Right ventricle myocardium inferior (tissue), 1 donor: ENCODE measurements around the gene TMEM184B. TPM values are rescaled to one million over a fixed set of nuclear protein-coding genes. Genes with fewer than 3 reads are reported as not detected.

Experiments
- ATAC-seq: fragments of 200-7000 bp; cut with Tn5 transposase; one replicate; pipeline ENCODE4 v1.9.1; 2020; ENCODE audit warnings: mild to moderate bottlenecking, moderate library complexity
- DNase-seq: peaks from one replicate; pipeline ENCODE4 v3.0.0; 2021; ENCODE audit errors: missing footprints
- intact Hi-C: fragments of 100-400 bp; cut with DNase I; formaldehyde crosslinking; loops from one replicate; pipeline ENCODE4 v1.11.0; 2022
- total RNA-seq: library from RNA; stranded (reverse); fragmentation: NEBNext Ultra II Directional; extraction: Animal tissue kit (Norgen Biotek cat#: 25700); gene quantifications from one replicate; pipeline ENCODE4 v1.2.1, GENCODE V29; 2021
- donor health status: DM: no; HTN: yes; CAD: no; lungs with severe emphysema.

Gene TMEM184B
- total RNA-seq, 1 donor from 2014 or later: 43.1 TPM

DNA sequence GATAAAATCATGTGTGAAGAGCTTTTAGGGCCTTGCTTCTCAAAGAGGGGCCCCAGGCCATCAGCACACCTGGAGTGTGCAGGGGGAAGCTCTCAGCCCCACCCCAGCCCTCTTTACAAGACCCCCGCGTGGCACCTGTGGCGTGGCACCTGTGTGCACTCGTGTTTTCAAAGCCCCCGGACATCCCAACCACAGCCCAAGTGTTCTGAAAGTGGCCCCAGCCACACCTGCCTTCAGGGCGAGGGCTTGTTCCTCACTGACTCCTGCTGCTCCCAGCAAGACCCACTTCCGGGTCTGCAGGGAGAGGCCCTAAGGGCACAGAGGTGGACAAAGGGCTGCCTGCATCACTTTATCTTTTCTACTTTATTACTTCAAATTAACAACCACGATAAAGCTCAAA is 17.5 kb upstream of the TMEM184B start:
- ATAC-seq (no peak), DNase-seq (no peak)
- intact Hi-C loops: no loop called here

- intact Hi-C loops: no loop called here
- no peak for ATAC-seq
- no peak for DNase-seq
These were observed 16.8 kb upstream of the TMEM184B start for GRCh38 chr22:38289583-38290082.

DNA sequence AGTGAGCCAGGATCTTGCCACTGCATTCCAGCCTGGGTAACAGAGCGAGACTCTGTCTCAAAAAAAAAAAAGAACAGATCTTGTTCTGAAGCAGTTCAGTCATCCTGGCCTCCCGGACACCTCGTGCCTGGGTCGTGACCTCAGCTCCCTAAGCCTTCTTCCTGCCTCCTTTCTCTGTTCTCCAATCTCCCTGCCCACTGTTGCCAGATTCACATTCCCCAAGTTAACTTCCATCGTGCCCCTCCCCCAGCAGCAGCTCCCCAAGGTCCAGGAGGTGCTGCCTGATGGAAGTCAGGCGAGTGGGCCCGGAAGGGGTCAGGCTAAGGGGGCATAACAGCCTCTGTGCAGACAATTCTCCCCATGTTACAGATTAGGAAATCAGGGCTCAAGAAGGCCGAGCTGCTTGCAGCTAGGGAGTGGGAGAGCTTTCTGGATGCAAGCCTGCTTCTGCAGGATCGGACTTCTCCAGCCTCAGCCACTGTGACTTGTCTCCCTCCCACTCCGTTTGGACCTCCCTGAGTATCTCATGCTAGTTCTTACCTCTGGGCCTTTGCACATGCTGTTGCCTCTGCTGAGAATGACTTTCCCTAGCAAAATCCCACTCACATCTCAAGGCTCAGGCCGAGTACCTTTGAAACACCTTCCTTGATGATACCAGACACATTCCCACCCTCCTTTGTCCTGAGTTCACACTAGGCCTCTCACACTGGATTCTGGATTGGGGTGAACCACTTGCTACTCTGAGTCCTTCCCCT is 14.3 kb upstream of the TMEM184B start:
- no peak for ATAC-seq
- DNase-seq: no peak
- intact Hi-C loops: no loop called here

GRCh38 chr22:38285018-38285417 is 12.2 kb upstream of the TMEM184B start:
- no peak for DNase-seq
- intact Hi-C loops: no loop called here
- no peak for ATAC-seq

DNA sequence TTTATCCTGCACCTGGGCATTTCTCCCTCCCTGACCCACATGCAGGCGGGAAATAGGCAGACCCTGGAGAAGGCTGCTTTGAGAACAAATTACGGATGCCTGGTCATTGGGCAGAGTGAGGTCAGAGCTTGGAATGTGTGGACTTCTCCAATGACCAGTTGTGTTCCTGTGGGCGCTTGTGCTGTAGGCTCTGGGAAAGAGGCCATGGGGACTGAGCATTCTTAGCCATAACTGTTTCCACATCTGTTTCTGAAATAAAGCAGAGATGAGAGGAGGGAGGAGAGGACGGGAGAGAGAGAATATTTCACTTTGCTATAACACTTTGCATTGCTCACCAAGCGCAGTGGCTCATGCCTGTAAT is 11.2 kb upstream of the TMEM184B start:
- ATAC-seq: peak; percentile 56
- DNase-seq: no peak
- intact Hi-C loops: no loop called here

DNA sequence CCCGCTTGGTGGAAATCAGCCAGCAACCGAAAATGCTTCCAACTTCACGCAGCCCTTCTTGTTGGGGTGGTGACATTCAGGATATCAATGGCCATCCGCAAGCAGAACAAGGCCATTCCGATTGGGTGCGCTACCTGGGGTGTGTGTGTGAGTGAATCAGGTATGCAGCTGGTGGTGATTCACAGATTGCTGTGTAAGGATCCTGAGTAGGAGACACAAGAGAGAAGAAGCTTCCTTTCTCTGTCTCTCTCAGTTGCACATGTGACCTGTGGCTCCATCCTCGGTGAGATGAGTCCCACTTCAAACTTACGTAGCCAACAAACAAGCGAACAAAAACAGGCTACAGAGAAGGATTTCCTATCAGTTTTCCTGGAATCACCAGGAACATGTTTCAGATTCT is 9.6 kb upstream of the TMEM184B start:
- no peak for ATAC-seq
- DNase-seq: no peak
- intact Hi-C loops: no loop called here

GRCh38 chr22:38276166-38276565 is 3.4 kb upstream of the TMEM184B start:
- no peak for DNase-seq
- intact Hi-C loops: no loop called here
- no peak for ATAC-seq

GRCh38 chr22:38273135-38273826 is 471 bp upstream of the TMEM184B start:
- DNase-seq (no peak), ATAC-seq (no peak)
- intact Hi-C loops: loop anchor here (5.0 kb wide), 1 partner anchor 91 kb away; the partner anchor contains the start of gene PLA2G6

DNA sequence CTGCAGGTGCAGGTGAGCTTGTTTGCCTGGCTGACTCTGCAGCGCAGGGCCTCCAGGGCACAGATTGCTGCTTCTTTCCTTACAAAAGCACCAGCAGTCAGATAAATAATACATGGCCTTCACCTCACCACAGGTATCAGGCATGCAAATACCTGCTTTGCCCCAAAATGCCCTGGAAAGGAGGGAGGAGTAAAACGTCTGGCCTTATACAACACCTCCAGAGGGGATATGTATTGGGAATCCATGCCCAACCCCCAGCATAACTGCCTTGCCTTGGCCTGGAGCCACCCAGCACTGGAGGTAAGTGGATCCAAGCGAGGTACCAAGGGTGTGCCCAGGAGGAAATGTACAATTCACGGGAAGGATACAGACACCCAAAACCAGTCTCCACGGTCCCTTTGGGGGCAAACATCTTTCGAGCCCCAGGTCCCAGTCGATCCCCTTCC is 860 bp downstream of the TMEM184B start:
- ATAC-seq (no peak), DNase-seq (no peak)
- intact Hi-C loops: loop anchor here (5.0 kb wide), 1 partner anchor 90 kb away; the partner anchor contains the start of gene PLA2G6

- DNase-seq: no peak
- ATAC-seq: no peak
- intact Hi-C loops: loop anchor here (5.0 kb wide), 1 partner anchor 89 kb away; the partner anchor contains the start of gene PLA2G6
These were observed 1.7 kb downstream of the TMEM184B start for GRCh38 chr22:38271101-38271500.

- no peak for ATAC-seq
- intact Hi-C loops: loop anchor here (5.0 kb wide), 1 partner anchor 88 kb away; the partner anchor contains the start of gene PLA2G6
- DNase-seq: no peak
These were observed 2.5 kb downstream of the TMEM184B start for GRCh38 chr22:38270091-38270992.

GRCh38 chr22:38269466-38269865 is 3.3 kb downstream of the TMEM184B start:
- ATAC-seq: no peak
- DNase-seq: no peak
- intact Hi-C loops: no loop called here

GRCh38 chr22:38267086-38267485 is 5.7 kb downstream of the TMEM184B start:
- no peak for DNase-seq
- intact Hi-C loops: no loop called here
- ATAC-seq: no peak

GRCh38 chr22:38266120-38266519 is 6.7 kb downstream of the TMEM184B start:
- DNase-seq: no peak
- intact Hi-C loops: loop anchor here (1.0 kb wide), 1 partner anchor 48 kb away; no protein-coding TSS in a partner anchor
- ATAC-seq: no peak

DNA sequence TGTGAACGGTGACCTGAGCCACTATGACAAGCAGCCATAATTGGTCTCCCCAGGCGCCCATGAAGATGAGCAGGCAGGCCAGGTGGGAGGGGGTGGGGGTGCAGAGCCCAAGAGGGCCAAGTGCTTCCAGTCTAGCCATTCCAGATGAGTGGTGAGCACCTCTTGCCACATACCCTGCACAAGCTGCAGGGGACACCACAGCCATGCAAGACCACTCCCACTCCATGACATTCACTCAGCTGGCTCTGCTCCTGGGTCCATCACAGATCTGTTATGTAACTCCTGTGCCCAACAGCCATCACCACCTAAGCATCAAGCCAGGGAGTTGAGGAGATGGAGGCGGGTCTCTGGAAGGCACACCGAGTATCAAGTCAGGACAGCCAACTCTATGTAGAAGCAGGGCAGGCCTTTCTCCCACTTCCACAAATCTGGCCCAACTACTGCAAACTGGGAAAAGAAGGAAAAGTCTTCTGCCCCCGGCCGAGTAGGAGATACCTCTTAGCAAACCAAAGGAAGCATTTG is 8.4 kb downstream of the TMEM184B start:
- DNase-seq (no peak), ATAC-seq (peak; percentile 18)
- intact Hi-C loops: loop anchor here (5.0 kb wide), 1 partner anchor 88 kb away; no protein-coding TSS in a partner anchor

DNA sequence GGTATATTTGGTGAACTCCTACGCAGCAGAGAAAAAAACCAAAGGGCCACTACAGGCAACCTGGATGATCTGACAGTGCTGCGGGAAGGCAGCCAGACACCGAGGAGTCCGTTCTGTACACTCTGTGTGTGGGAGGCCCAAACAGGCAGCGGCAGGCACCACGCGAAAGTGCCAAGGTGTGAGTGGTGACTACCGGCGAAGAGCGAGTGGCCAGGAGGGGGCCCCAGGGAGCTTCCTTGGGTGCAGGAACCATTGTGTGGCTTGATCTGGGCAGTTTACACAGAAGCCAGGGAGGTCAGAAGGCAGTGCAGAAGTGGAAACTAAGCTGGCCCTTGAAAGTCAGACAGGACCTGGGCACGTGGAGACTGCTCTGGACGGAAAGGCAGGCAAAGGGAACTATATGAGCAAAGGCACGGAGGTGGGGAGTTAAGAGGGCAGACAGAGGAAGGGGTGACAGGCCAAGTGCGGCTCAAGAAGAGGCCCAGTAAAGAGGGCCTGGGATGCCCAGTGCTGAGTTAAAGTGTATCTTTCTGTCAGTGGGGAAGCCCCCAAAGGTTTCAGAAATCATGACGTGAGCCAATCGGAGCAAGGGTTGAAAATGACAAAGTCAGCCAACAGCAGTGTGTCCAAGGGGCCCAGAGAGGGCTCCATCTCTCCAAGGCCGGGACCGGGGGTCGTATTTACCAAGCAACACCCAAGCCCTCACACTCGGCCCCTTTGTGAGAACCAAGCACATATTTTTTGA is 10.6 kb downstream of the TMEM184B start:
- ATAC-seq (peak; percentile 45), DNase-seq (peak; percentile 75)
- intact Hi-C loops: loop anchor here (5.0 kb wide), 1 partner anchor 90 kb away; no protein-coding TSS in a partner anchor

DNA sequence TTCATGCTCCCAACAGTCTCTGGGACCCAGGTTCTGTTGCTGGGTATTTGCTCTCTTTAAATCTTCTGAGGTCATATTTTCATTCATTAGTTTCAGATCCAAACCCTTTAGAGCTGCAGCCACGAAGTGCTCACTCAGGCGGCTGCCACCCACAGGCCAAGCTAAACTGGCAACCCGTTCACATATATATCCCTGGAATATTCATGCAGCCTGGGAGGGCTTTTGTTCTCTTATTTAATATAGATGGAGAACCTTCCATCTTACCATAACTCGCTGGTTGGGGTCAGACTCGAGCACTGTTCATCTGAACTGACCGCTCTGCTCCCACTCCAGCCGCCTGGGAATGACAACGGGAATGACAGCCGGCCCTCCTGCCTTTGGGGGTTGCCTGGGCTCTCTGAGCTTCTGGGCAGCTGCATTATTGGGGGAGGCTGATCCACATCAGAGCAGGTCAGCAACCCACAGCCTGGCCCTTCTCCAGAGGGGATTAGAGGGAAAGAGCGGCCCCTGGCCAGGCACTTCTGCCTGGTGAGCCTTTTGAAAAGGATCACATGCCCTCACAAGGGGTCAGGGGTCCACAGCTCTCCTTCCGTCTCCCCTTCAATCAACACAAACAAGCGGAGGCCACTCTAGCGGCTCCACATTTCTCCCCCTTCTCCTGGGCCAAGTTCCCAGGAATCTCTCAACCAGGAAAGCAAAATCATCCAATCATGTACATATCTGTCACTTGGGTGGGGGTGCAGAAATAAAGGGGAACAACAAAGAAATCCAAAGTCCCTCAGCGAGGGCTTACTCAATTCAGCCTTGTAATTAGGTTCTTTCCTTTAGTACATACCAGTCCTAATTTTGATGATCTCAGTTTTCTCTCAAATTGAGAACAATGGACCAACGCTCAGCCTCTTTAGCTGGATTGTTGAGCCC is 11.8 kb downstream of the TMEM184B start:
- intact Hi-C loops: loop anchor here (5.0 kb wide), 1 partner anchor 91 kb away; no protein-coding TSS in a partner anchor
- DNase-seq (no peak), ATAC-seq (no peak)
